GM06990 (cell line): Measurements from ENCODE around the gene CISH.

ENCODE experiments used
- DNase-seq: peaks from one replicate; pipeline ENCODE4 v3.0.0-alpha.2; 2011; ENCODE audit not compliant: insufficient read length; ENCODE audit errors: extremely low read depth
- H3K27me3 ChIP-seq: replicated peaks from 2 replicates; pipeline ENCODE4 v1.6.0; 2011; ENCODE audit warnings: low read length; ENCODE audit not compliant: control insufficient read depth, insufficient read depth
- H3K36me3 ChIP-seq: 2 replicates; pipeline ENCODE4 v1.5.1; 2011; ENCODE audit warnings: low read length; ENCODE audit not compliant: control insufficient read depth, insufficient read depth
- H3K4me3 ChIP-seq: replicated peaks from 2 replicates; pipeline ENCODE4 v1.5.1; 2011; ENCODE audit warnings: low read depth, mild to moderate bottlenecking, control low read depth, low read length
- TF ChIP-seq, protein P1 (sequence below): IDR thresholded peaks from 2 replicates; pipeline ENCODE4 v1.5.1; 2011; ENCODE audit warnings: low read length, control low read depth, mild to moderate bottlenecking, inconsistent platforms; ENCODE audit not compliant: insufficient read depth, poor library complexity, severe bottlenecking

The CISH gene

DNA sequence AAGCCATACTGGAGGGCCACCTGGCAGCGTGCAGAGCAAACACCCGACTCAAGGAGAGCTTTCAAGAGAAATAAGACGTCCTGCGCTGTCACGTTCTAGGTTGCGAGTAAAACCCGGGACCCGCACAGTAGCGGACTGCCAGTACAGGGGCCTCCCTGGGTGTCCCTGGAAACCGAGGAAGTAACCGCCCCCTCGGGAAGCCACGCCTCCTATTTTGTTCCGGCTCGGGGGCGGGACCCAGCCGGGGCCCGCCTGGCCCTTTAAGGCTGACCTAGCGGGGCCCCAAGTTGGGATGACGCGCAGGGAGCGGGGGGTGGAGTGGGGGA is 5.2 kb upstream of the CISH start:
- DNase-seq = peak; percentile 94
- TF ChIP-seq, protein P1, sequence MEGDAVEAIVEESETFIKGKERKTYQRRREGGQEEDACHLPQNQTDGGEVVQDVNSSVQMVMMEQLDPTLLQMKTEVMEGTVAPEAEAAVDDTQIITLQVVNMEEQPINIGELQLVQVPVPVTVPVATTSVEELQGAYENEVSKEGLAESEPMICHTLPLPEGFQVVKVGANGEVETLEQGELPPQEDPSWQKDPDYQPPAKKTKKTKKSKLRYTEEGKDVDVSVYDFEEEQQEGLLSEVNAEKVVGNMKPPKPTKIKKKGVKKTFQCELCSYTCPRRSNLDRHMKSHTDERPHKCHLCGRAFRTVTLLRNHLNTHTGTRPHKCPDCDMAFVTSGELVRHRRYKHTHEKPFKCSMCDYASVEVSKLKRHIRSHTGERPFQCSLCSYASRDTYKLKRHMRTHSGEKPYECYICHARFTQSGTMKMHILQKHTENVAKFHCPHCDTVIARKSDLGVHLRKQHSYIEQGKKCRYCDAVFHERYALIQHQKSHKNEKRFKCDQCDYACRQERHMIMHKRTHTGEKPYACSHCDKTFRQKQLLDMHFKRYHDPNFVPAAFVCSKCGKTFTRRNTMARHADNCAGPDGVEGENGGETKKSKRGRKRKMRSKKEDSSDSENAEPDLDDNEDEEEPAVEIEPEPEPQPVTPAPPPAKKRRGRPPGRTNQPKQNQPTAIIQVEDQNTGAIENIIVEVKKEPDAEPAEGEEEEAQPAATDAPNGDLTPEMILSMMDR = no peak
- H3K36me3 ChIP-seq = no peaks in the 10 kb centered on the region
- H3K4me3 ChIP-seq = peak overlapping the region; percentile 68
- no peaks in the 10 kb centered on the region for H3K27me3 ChIP-seq

DNA sequence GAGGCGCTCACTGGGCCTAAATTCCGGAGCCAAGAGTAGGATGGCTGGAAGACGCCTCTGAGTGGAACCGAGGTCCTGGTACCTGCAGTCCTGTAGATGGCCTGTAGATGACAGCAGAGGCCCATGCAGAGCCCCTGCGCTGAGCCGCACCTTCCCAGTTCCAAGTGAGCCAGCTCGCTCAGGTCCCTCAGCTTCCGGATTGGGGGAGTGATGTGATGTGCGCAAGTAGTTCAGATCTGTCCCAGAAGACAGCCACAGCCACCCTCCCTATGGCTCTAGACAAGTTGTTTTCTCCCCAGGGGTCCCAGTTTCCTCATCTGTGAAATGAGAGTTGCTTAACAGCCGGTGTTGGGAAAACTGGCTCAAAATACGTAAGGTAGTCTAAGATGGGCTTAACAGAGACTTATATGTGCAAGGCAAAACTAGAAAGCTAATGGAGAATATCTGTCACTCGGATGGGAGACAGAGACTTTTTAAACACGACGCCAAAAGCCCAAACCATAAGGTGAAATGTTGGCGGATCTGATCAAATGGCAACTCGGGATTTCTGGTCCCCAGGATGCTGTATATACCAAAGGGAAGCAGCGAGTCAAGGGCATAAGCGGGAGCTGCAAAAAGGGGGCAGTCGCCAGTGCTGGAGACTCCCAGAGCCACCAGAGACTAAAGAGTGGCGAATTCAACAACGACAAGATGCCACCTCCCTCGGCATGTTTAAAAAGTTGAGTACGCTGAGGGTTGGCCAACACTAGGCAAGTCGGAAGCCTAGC is 4.6 kb upstream of the CISH start:
- Histone ChIP-seq H3K4me3 (peak overlapping the region; percentile 68), H3K27me3 (no peaks in the 10 kb centered on the region), H3K36me3 (no peaks in the 10 kb centered on the region)
- peak; percentile 68 for DNase-seq
- TF ChIP-seq, protein P1 = peak; percentile 100

DNA sequence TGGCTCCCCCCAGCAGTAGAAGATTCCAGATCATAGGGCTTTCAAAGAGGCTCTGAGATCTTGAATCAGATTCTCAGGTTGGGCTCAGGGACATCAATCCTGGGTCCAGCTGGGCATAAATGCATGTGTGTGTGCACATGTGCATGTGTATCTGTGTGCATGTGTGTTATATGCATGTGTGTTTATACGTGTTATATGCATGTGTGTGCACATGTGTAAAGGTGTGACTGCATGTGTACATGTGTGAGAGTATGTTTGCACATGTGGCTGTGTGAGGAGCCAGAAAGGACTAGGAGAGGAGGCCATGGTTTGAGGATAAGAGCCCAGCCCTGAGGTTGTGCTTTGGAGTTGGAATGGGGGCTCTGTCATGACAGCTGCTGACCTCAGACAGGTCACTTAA is 3.6 kb upstream of the CISH start:
- no peaks in the 10 kb centered on the region for H3K27me3 ChIP-seq
- H3K4me3 ChIP-seq = no peak overlapping the region
- DNase-seq = no peak
- TF ChIP-seq, protein P1 = no peak
- no peaks in the 10 kb centered on the region for H3K36me3 ChIP-seq

DNA sequence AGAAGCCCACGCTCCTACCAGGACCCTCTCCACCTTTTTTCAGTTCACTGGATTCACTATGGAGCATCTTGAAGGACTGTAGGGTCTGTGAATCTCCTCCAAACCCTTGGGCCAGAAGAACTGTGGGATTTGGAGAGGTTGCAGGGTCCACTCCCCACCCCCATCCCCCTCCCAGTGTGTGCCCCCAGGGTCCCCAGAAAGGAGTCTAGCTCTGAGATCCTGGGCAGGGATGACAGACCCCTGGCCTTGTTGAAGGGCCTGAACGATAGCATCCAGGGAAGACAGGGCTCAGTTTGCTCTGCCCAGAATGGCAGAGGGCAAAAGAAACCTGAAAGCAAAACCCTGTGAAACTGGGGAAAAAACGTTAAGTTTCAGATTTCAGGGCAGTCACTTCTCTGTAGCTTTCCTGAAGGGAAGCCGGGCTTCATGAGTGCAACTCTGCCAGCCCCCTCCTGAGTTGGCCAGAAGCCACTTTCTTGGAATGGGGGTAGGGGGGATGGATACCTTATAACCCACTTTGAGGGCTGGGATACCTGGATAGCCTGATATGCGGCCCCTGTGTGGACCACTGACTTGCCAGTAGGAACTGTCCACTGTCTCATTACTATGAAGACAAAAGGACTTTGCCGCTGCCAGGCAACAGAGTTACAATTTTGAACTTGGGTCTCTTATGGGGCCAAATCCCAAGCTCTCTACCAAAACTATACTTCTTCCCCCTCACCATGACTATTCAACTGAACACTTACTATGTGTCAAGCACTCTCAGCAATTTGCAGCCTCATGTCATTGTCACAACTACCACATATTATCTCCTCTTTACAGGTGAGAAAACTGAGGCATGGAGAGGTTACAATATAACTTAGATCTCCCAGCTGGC is 1.6 kb upstream of the CISH start:
- Histone ChIP-seq H3K27me3 (no peaks in the 10 kb centered on the region), H3K4me3 (no peak overlapping the region), H3K36me3 (no peaks in the 10 kb centered on the region)
- DNase-seq = no peak
- TF ChIP-seq, protein P1 = no peak

DNA sequence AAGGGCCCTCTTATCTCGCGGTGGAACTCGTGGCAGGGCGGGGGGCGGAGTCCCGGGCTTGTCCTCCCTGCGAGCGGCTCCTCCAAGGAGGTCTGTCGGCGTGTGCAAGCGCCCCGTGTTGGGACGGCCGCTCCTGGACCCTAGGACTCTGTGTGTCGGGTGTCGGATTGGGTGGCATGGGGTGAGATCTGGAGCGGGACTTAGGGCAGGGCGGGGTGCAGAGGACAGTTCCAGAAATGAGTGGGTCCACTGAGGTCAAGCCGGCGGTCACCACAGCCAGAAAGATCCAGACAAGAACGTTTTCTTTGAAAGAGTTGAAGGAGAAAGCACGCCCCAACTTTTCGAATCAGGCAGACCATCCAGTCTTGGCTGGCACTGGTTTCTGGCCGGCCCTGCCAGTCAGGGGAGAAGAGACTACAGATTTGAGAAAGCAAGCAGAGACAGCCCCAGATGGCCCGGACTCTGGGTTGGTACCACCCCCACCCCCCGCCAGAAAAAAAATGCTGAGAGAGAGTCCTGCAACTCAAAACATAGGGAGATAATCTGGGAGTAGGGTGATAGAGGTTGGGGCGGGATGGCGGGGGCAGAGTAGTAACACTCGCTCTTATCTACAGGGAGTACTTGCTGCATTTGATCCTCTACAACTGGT is 784 bp upstream of the CISH start:
- TF ChIP-seq, protein P1 = no peak
- peak overlapping the region; percentile 71 for H3K4me3 ChIP-seq
- H3K27me3 ChIP-seq = no peaks in the 10 kb centered on the region
- no peak for DNase-seq
- H3K36me3 ChIP-seq = no peaks in the 10 kb centered on the region
